SK-N-SH (cell line): ENCODE results near the gene NFKB1.

Source experiments
- CHD2 ChIP-seq: fragments of 150-350 bp; IDR thresholded peaks from 2 replicates; pipeline ENCODE4 v1.6.1; 2018; ENCODE audit warnings: low read length; ENCODE audit not compliant: partially characterized antibody
- FOXJ3 ChIP-seq: sonication (generic); formaldehyde crosslinking; IDR thresholded peaks from 2 replicates; pipeline ENCODE4 v1.5.1; 2020; ENCODE audit warnings: mild to moderate bottlenecking, missing genetic modification reagents
- NFIC ChIP-seq: IDR thresholded peaks from 2 replicates; pipeline ENCODE4 v1.4.0; 2012; ENCODE audit warnings: borderline replicate concordance
- POLR2AphosphoS5 ChIP-seq: IDR thresholded peaks from 2 replicates; pipeline ENCODE4 v1.6.1; 2012; ENCODE audit warnings: low read depth, low read length
- TCF12 ChIP-seq: IDR thresholded peaks from 2 replicates; pipeline ENCODE4 v1.4.0; 2012
- TF ChIP-seq, protein P1 (sequence below): fragments of 200-600 bp; sonication (generic); IDR thresholded peaks from 2 replicates; pipeline ENCODE4 v1.6.1; 2017; ENCODE audit warnings: antibody characterized with exemption, mild to moderate bottlenecking, moderate library complexity

DNA sequence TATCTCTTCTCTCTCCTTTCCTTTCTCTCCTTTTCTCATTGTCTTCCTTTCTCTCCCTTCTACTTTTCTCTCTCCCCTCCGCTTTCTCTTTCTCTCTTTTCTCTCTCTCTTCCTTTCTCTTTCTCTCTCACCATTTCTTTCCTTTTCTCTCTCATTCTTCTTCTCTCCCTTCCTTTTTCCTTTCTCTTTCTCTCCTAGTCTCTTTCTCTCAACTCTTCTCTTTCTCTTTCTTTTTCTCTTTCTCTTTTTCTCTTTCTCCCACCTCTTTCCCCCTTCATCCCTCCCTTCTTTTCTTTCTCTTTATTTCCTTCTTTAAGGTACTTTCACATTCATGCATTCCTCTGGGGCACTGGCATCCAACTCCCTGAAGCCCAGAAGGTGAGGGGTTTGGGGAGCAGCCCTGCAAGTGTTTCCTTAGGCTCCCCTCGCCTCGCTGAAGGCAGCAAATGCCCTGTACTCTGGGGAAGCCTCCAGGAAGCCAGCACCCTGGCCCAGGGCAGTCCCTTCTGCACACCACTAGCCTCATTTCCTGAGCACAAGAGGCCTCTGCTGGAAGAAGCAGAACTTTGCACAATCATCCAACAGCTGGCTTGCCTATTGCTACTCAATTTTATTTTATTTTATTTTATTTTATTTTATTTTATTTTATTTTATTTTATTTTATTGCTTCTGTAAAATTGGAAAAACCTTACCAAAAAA is 124.2 kb downstream of the NFKB1 start:
- TF ChIP-seq, protein P1, sequence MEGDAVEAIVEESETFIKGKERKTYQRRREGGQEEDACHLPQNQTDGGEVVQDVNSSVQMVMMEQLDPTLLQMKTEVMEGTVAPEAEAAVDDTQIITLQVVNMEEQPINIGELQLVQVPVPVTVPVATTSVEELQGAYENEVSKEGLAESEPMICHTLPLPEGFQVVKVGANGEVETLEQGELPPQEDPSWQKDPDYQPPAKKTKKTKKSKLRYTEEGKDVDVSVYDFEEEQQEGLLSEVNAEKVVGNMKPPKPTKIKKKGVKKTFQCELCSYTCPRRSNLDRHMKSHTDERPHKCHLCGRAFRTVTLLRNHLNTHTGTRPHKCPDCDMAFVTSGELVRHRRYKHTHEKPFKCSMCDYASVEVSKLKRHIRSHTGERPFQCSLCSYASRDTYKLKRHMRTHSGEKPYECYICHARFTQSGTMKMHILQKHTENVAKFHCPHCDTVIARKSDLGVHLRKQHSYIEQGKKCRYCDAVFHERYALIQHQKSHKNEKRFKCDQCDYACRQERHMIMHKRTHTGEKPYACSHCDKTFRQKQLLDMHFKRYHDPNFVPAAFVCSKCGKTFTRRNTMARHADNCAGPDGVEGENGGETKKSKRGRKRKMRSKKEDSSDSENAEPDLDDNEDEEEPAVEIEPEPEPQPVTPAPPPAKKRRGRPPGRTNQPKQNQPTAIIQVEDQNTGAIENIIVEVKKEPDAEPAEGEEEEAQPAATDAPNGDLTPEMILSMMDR: no peak; the same call in 1 of the 2 replicates
- TF ChIP-seq FOXJ3 (CRISPR knock-in tag) (no peak), CHD2 (no peak), POLR2AphosphoS5 (no peak), NFIC (no peak), TCF12 (no peak)
